Placental epithelial cell (primary cell): ENCODE data around the gene ZNF80. TPM values are rescaled to one million over a fixed set of nuclear protein-coding genes. Genes with fewer than 3 reads are reported as not detected.

ENCODE experiments used
- total RNA-seq: library from RNA; depleted of rRNA; stranded (reverse); fragments of >200 nt; gene quantifications from 2 replicates; pipeline ENCODE4 v1.2.3, GENCODE V29; 2012

Gene ZNF80
- total RNA-seq, result under 0.01 TPM in 1 of 2 replicates, not detected in the other

GRCh38 chr3:114237478-114237877 is at the start of gene ZNF80:
ZNF80 (minus strand) TSS chr3:114237578; CDS start chr3:114237074, 504 bp downstream.

Other genes with a start within 250 kb of the ZNF80 start
- gene CCDC191, start 181.1 kb downstream of the ZNF80 start, total RNA-seq, result 3.4 and 5.1 TPM in 2 replicates
- gene QTRT2, start 180.8 kb downstream of the ZNF80 start, total RNA-seq, result 11.0 and 12.2 TPM in 2 replicates
- gene DRD3, start 58.5 kb downstream of the ZNF80 start, total RNA-seq, result not detected in 2 replicates
- gene TIGIT, start 56.5 kb upstream of the ZNF80 start, total RNA-seq, result not detected in 2 replicates